Measurements from ENCODE around the gene CACNA2D1. TPM values are rescaled to one million over a fixed set of nuclear protein-coding genes. Genes with fewer than 3 reads are reported as not detected.

Gene CACNA2D1
- total and polyA plus RNA-seq, 9 of the 15 experiments (the other 6 are each of a cell fraction or from before 2014, with no cell fraction given), result 0.49 TPM; not detected in 8

GRCh38 chr7:82358009-82358578 lies 85.5 kb downstream of the CACNA2D1 start:
- no peaks in the 10 kb centered on the region for H4K20me1 ChIP-seq (replicated peaks; ENCODE audit: control insufficient read depth, insufficient read depth, low read length)
- WGBS (ENCODE audit: insufficient coverage, low coverage, missing lambda C conversion rate), result 0% methylated on average over 2 of the region's 2 CpGs
- no peaks in the 10 kb centered on the region for H3K79me2 ChIP-seq (ENCODE audit: control insufficient read depth, insufficient read depth, low read length)
- H3K4me1 ChIP-seq (replicated peaks in 1 of 2; ENCODE audit: control insufficient read depth in 2 of 2, insufficient read depth in 2 of 2, low read length in 2 of 2), result no peaks in the 10 kb centered on the region
- H3K4me3 ChIP-seq, result no peak overlapping the region
- TF ChIP-seq ZNF263 (CRISPR knock-in tag; IDR thresholded peaks at IDR 0.05; ENCODE audit: borderline replicate concordance) (no peak), TEAD1 (CRISPR knock-in tag; IDR thresholded peaks at IDR 0.05) (no peak), ILK (tag; IDR thresholded peaks at IDR 0.05; ENCODE audit: borderline replicate concordance, low read depth) (no peak), TFAM (CRISPR knock-in tag; conservative IDR thresholded peaks at IDR 0.05) (no peak), RNF219 (CRISPR knock-in tag; IDR thresholded peaks at IDR 0.05) (no peak), GTF2A2 (tag; IDR thresholded peaks at IDR 0.05) (no peak), TSC22D4 (tag; IDR thresholded peaks at IDR 0.05) (no peak), SMARCE1 (IDR thresholded peaks at IDR 0.05) (no peak), ZNF445 (CRISPR knock-in tag; IDR thresholded peaks at IDR 0.05; ENCODE audit: low read depth) (no peak), SMARCC2 (IDR thresholded peaks at IDR 0.05; ENCODE audit: low read depth) (no peak), SMC3 (conservative IDR thresholded peaks at IDR 0.05; ENCODE audit: insufficient read depth, low read depth, low read length) (no peak), E2F1 (CRISPR knock-in tag; IDR thresholded peaks at IDR 0.05) (no peak), ESRRA (IDR thresholded peaks at IDR 0.05; ENCODE audit: borderline replicate concordance, low read depth) (no peak), KDM4B (IDR thresholded peaks at IDR 0.05; ENCODE audit: borderline replicate concordance in 2 of 2, low read depth in 1 of 2) (no peak), FOXJ3 (CRISPR knock-in tag; IDR thresholded peaks at IDR 0.05) (no peak), ZNF77 (CRISPR knock-in tag; IDR thresholded peaks at IDR 0.05) (no peak), KAT2B (IDR thresholded peaks at IDR 0.05; ENCODE audit: low read depth, low read length) (no peak), ZFX (CRISPR knock-in tag; IDR thresholded peaks at IDR 0.05) (no peak), SIX5 (IDR thresholded peaks at IDR 0.05; ENCODE audit: borderline replicate concordance in 1 of 2, insufficient read depth in 1 of 2, low read depth in 1 of 2, low read length in 2 of 2) (no peak)
- H3K9ac ChIP-seq (ENCODE audit: insufficient read depth in 1 of 2, low read depth in 2 of 2, low read length in 2 of 2), result no peak overlapping the region
- no peak overlapping the region for H3K27ac ChIP-seq (ENCODE audit: extremely low read depth, low read depth, low read length)
- intact Hi-C loops (cut with micrococcal nuclease), result no loop called here
- no peaks in the 10 kb centered on the region for H3K27me3 ChIP-seq (ENCODE audit: control insufficient read depth in 2 of 2, insufficient read depth in 2 of 2, low read length in 2 of 2)
- ChIA-PET POLR2A (no interaction called here), CTCF (ENCODE audit: low intra/inter-chr PET ratio) (no interaction called here)
- BruUV-seq (replicated peaks), result no TSS peak
- FAIRE-seq (no peak), DNase-seq (ENCODE audit: extremely low read depth in 1 of 4, low spot score in 3 of 4) (no peak), ATAC-seq (no peak)
- no peak overlapping the region for H3K4me2 ChIP-seq (ENCODE audit: insufficient read depth, low read length)
- H3K36me3 ChIP-seq (ENCODE audit: control insufficient read depth, insufficient read depth, low read length), result no peaks in the 10 kb centered on the region
- no peaks in the 10 kb centered on the region for H3K9me3 ChIP-seq (replicated peaks; ENCODE audit: control insufficient read depth, insufficient read depth, low read depth, low read length)
- in situ Hi-C loops (cut with MboI), result no loop called here
- no peak overlapping the region for H2AFZ ChIP-seq (ENCODE audit: low read depth, low read length)
- H3K9me1 ChIP-seq (ENCODE audit: control insufficient read depth, insufficient read depth, low read length), result no peaks in the 10 kb centered on the region

All from K562 (cell line).